GM21381 (cell line): ENCODE results near the gene PRR14L.
"Not testable (repeated sequence)": the region's sequence is repeated elsewhere in the genome, so short reads cannot be mapped to it uniquely, and the experiment has no call there.

Source experiments
- ATAC-seq: cut with Tn5 transposase; IDR thresholded peaks from one replicate; pipeline ENCODE4 v1.9.1; 2021; ENCODE audit warnings: mild to moderate bottlenecking, moderate library complexity; ENCODE audit not compliant: unreplicated experiment

The PRR14L gene

DNA sequence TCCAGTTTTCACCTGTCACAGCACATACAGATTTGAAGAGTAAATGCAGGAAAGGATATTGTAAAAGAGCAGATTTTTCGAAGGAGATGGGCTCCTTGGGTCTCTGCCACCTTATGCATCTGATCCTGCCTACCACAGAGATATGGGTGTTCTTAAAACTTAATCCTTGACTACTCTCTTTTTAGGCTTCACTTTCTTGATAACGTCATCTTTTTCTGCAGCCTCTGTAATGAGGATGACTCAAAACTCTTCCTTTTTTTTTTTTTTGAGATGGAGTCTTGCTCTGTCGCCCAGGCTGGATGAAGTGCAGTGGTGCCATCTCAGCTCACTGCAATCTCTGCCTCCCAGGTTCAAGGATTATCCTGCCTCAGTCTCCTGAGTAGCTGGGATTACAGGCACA is 7.8 kb downstream of the PRR14L start:
- ATAC-seq: no peak

DNA sequence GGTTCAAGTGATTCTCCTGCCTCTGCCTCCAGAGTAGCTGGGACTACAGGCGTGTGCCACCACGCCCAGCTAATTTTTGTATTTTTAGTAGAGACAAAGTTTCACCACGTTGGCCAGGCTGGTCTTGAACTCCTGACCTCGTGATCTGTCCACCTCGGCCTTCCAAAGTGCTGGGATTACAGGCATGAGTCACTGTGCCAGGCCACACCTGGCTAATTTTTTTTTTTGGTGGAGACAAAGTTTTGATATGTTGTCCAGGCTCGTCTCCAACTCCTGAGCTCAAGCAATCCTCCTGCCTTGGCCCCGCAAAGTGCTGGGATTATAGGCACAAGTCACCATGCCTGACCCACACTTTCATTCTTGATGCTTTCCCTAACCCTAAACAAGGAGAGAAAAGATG is 9.6 kb downstream of the PRR14L start:
- not testable (repeated sequence) for ATAC-seq

DNA sequence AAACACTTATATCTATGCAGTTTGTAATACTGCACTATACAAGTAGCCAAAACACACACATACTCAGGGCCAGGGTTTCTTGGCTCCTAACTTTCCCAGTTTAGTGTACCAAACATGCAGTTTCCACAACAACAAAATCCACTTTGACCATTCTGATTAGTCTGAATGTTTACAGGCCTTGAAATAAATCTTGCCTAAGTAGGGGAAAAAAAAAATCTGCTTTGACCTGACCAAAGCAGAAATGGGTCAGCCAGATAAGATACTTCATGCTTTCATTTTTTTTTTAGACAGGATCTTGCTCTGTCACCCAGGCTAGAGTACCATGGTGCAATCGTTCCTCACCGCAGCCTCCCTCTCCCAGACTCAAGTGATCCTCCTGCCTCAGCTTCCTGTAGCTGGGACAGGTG is 10.1 kb downstream of the PRR14L start:
- ATAC-seq: no peak

DNA sequence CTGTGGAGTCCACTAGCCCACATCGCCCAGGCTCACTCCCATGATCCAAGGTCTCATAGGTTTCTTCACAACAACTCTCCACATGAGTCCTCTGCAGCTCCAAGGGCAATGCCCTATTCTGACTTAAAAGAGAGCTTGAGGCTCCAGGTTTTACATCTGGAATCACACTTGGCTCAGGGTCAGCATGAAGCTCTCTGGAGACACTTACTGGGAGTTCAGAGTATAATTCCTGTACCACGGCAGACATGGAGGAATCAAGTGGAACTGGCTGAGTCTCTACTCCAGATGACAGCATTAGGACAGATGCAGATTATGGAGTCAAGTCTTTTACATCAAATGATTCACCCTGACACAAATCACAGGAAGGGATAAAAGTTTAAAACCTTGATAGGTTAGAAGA is 11.4 kb downstream of the PRR14L start:
- ATAC-seq: no peak

DNA sequence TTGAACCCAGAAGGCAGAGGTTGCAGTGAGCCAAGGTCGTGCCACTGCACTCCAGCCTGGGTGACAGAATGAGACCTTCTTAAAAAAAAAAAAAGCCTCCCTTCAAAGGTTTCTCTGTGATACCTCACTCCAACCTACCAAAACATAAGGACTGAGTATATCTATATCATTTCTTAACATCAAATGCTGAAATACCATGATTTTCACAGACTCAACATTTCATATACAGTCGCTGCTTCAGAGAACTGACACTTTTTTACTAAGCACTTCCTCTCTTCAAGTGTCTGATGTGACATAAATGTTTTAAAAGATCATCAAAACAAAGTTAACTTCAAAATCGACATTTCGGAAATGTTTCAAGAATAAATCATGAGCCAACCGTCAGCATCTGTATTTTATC is 12.0 kb downstream of the PRR14L start:
- ATAC-seq: no peak

DNA sequence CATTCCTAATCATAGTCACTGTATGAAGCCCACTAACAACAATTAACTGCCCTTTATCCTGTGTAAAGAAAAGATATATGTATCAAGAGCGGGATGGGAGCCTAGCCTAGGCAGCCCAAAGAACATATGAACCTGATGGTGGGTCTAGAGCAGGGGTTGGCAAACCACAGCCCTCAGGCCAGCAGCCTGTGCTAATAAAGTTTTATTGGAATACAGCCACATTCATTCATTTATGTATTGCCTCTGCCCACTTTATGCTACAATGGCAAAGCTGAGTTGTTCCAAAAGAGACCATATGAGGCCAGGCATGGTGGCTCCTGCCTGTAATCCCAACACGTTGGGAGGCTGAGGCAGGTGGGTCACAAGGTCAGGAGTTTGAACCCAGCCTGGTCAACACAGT is 13.5 kb downstream of the PRR14L start:
- no peak for ATAC-seq

DNA sequence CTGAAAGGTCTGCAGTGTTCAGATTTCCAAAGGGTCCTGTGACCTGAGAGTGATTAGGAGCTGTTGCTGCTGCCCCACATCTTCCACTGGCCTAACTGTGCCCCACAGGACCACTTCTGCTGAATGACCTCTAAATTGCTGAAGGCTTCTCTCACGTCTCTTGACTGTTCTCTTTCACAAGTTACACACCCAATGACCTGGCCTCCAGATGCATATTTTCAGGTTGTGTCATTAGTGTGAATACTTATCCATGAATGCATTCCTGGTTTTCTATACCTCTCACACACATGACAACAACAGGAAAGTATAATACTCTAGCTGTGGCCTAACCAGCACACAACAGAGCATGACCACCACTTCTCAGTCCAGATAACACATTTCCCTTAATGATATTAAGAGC is 15.4 kb downstream of the PRR14L start:
- no peak for ATAC-seq

DNA sequence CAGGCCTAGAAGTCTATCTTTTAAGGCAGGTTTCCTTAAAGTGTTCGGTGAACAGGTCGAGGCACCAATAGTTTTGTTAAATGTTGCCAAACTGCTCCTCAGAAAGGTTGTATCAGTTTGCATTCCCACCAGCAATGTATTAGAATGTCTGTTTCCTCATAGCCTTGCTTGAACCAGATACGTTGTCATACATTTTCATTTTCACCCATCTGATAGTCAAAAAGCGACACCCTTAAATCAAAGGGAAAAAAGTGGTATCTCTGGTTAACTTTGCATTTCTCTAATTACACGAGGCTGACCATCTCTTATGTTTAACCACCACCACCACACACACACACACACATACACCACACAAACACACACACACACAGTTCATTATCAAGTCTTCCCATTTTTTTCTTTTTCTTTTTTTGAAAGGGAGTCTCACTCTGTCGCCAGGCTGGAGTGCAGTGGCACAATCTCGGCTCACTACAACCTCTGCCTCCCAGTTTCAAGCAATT is 16.3 kb downstream of the PRR14L start:
- no peak for ATAC-seq

DNA sequence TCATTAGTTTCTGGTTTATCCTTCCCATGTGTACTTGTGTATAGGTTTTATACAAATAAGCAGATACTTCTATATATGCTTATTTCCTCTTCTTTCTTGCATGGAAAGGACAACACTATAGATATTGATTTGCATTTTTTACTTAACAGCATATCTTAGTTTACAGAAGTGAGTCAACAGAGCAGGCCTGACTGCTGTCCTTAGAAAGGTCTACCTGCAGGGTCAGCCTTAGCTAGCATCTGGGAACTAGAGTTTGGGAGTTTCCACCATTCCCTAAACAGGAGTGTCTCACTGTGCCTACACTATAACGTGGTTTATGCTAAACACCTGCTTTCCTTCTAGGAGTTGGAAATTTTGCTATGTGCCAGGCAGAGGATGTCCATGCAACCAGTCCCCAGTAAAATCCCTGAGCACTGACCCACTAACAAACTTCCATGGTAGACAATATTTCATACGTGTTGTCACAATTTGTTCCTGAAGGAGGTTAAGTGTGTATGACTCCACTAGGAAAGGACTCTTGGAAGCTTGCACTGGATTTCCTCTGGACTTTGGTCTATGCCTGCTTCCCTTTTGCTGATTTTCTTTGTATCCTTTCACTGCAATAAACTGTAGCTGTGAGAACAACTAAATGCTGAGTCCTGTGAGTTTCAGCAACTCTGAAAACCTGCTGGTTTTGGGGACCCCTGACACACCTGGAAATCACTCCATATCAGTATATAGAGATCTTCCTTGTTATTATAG is 17.7 kb downstream of the PRR14L start:
- ATAC-seq: no peak

DNA sequence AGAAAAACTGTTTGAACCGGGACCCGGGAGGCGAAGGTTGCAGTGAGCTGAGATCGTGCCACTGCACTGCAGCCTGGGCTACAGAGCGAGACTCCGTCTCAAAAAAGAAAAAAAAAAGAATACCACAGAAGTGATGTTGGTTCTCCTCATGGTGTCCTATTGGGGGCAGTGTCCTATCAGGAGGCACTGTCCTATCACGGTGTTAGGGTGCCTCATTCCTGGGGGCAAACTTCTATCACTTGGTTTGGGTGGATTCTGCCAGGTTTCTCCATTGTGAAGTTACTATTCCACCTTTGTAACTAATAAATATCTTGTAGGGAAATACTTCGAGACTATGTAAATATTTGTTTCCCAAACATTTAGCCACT is 19.6 kb downstream of the PRR14L start:
- no peak for ATAC-seq

DNA sequence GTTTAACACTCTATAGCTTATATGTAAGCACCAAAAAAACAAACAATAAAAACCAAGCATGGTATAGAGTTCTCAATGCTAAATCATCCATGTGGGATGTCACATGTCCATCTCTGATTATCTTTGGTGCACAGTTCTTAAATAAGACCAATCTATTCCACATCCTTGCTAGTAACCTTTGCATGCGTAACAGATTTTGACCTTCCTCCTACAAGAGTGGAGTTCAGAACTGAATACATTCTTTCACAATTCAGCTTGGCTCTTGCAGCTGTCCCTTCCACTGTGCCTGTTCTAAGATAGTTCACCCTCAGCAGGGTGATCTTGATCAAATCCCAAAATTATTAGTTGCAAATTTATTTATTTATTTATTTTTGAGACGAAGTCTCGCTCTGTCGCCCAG is 21.1 kb downstream of the PRR14L start:
- ATAC-seq: no peak

DNA sequence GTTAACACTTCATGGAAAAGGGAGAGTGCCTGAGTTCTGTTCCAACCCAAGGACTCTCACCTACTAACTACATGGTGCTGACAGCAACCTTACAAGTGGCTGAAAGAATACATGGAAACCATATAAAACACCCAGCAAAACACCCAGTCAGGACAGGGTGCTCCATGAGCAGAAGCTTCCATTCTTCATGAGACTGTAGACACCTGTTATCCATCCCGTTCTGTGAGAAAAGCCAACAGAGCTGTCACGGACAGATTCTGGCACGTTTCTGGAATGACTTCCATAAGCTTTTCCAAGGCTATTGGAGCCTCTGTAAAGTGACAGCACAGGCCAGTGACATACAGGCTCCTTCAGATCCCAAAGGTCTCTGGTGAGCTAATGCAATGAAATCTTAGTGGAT is 23.2 kb downstream of the PRR14L start:
- no peak for ATAC-seq

DNA sequence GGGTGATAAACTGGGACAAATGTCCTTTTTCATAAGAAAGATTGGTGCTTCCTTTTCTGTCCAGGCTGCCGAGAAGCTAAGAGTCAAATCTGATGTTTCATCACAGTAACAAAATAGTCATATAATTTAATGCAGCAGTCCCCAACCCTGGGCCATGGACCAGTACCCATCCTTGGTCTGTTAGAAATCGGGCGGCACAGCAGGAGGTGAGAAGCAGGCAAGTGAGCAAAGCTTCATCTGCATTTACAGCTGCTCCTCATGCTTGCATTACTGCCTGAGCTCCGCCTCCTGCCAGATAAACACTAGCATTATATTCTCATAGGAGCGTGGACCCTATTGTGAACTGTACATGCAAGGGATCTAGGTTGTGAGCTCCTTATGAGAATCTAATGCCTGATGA is 26.2 kb downstream of the PRR14L start:
- no peak for ATAC-seq

DNA sequence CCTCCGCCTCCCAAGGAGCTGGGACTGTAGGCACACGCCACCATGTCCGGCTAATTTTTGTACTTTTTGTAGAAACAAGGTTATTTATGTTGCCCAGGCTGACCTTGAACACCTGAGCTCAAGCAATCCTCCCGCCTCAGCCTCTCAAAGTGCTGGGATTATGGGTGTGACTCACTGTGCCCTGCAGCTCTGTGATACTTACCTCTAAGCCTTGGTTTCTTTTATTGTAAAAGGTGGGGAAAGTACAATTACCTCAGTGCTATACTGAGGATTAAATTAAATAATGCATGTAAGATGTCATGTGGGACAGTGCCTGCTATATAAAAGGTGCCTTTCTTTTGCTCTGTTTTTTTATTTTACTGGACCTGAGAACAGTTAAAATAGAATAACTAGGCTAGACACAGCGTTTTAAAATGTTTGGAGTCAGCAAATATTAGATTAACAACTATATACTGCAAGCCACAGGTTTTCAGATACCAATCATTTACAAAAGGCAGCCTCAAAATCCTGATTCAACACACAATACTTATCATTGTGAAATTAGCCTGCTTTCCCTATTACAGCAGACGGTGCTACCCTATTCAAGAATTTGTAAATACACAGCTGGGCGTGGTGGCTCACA is 30.0 kb downstream of the PRR14L start:
- no peak for ATAC-seq

DNA sequence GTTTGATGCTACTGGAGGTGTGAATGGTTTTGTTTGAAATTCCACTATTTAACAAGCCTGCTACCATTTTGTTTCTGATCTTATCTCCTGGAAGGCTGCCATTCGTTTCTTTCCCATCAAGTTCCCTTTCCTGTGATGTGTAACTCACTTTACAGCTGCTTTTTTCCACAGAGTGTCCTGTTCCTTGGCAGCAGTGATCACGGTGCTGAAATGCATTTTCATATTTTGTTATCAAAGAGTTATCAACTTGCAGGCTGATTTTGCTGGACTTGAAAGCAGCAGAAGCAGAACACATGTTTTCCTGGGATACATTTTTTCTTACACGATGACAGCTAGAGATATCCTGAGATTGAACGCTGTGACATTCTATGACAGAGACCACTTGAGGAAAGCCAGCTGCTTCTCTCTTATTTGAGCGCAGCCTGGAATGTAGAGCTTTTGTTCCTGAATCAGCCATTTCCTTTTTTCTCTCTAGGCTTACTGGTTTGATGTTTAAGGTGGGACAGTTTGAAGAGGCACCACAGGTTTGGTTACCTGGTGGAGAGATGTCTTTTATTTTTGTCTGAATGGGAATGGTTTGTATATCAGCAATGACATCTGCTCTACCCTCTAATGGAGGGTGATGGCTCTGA is 34.7 kb downstream of the PRR14L start:
- no peak for ATAC-seq

DNA sequence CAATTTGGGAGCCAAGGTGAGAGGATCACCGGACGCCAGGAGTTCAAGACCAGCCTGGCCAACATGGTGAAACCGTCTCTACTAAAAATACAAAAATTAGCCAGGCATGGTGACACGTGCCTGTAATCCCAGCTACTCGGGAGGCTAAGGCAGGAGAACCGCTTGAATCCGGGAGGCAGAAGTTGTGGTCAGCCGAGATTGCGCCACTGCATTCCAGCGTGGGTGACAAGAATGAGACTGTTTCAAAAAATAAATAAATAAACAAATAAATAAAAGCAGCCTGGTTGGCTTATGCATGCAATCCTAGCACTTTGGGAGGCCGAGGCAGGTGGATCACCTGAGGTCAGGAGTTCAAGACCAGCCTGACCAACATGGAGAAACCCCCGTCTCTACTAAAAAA is 38.7 kb downstream of the PRR14L start:
- ATAC-seq: not testable (repeated sequence)

DNA sequence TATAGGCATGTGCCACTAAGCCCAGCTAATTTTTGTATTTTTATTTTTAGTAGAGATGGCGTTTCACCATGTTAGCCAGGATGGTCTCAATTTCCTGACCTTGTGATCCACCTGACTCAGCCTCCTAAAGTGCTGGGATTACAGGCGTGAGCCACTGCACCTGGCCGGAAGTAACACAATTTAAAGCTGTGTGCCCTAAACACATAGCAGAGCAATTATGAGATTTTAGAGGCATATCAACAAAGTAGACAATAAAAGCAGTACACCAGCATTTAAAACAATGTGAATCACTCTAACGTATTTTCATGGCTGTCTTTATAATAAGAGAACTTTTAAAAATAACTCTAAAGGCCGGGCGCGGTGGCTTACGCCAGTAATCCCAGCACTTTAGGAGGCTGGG is 42.4 kb downstream of the PRR14L start:
- no peak for ATAC-seq

DNA sequence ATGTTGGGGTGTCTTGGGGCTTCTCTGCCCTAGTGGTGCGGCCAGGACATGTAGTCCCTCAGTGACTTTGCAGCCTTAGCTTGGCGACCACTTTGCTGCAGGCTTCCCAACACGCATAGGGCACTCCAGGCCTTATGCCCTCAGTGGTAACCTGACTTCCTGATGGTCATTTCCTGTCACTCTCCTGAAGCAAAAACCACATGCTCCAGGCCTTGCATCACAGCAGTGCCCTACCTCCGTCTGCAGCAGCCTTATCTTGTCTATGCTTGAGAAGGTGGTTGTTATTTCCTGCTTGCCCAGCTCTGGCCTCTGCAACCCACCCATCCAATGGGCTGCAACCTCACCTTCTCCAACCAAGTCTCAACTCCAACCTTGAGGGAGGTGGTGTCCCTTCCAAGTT is 54.5 kb downstream of the PRR14L start:
- ATAC-seq: no peak

DNA sequence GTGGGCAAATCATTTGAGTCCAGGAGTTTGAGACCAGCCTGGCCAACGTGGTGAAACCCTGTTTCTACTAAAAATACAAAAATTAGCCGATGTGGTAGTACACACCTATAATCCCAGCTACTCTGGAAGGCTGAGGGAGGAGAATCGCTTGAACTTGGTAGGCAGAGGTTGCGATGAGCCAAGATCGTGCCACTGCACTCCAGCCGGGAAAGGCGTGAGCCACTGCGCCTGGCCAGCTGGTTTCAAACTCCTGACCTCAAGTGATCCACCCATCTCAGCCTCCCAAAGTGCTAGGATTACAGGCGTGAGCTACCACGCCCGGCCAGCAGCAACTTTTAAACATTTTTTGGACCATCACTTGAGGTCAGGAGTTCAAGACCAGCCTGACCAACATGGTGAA is 55.9 kb downstream of the PRR14L start:
- not testable (repeated sequence) for ATAC-seq

DNA sequence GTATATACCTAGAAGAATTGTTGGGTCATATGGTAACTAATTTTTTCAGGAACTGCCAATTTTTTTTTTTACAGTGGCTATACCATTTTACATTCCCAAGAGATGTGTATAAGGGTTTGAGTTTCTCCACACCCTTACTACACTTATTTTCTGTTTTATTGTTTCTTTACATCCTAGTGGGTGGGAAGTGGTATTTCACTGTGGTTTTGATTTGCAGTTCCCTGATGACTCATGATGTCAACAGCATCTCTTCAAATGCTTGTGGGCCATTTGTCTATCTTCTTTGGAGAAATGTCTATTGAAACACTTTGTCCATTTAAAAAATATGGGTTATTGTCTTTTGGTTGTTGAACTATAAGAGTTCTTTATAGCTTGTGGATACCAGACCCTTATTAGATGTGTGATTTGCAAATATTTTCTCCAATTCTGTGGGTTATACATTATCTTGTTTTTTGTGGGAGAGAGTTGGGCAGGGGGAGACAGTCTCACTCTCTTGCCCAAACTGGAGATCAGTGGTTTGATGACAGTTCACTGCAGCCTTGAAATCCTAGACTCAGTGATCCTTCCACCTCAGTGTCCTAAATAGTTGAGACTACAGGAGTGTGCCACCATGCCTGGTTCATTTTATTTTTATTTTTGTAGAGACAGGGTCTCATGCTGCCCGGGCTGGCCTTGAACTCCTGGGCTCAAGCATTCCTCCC is 57.6 kb downstream of the PRR14L start:
- no peak for ATAC-seq

DNA sequence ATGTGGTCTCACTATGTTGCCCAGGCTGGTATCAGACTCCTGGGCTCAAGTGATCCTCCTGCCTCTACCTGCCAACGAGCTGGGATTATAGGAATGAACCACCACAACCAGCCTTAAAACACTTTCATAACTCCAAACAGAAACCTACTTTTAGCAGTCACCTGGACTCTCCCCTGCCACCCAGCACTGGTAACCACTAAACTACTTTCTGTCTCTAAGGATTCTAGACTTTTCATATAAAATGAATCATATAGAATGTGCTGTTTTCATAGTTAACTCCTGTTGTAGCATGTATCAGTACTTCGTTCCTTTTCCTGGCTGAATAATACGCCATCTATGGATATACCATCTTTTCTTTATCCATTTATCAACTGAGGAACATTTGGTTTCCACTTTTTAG is 58.5 kb downstream of the PRR14L start:
- no peak for ATAC-seq
